Gastroesophageal sphincter (tissue), 4 donors: ENCODE data around the gene LRIG1. TPM values are rescaled to one million over a fixed set of nuclear protein-coding genes. Genes with fewer than 3 reads are reported as not detected.

Experiments used
- ATAC-seq: fragments of 150-250 bp; one replicate; pipeline ENCODE4 v1.9.1; 2016; ENCODE audit warnings: mild to moderate bottlenecking, moderate library complexity
- H3K27ac ChIP-seq, 4 donors: fragments of 200-600 bp; sonication (generic) in 3 of 4; 1 replicate in 3 of 4; 2 replicates in 1 of 4; pipeline ENCODE4 v1.5.1; 2016 to 2019
- H3K27me3 ChIP-seq: fragments of 200-600 bp; sonication (generic); one replicate; pipeline ENCODE4 v1.5.1; 2019
- H3K36me3 ChIP-seq, 2 donors: fragments of 200-600 bp; sonication (generic); one replicate each; pipeline ENCODE4 v1.5.1; 2019; ENCODE audit warnings: control low read depth in 1 of 2
- H3K4me1 ChIP-seq, 3 donors: fragments of 200-600 bp; sonication (generic); 1 replicate in 2 of 3; 2 replicates in 1 of 3; pipeline ENCODE4 v1.5.1; 2016 to 2019; ENCODE audit warnings: control low read depth in 2 of 3
- H3K4me3 ChIP-seq, 2 donors: fragments of 200-600 bp; sonication (generic); one replicate each; pipeline ENCODE4 v1.5.1; 2019; ENCODE audit warnings: mild to moderate bottlenecking in 1 of 2, moderate library complexity in 1 of 2
- H3K9me3 ChIP-seq, 3 donors: fragments of 200-600 bp; sonication (generic); one replicate each; pipeline ENCODE4 v1.5.1; 2017 to 2019; ENCODE audit warnings: control low read depth in 2 of 3
- CTCF ChIP-seq, 4 experiments: fragments of 200-600 bp in 2 of 4; fragments of 450-650 bp in 2 of 4; sonication (generic) in 1 of 4; IDR thresholded peaks; one replicate each; pipeline ENCODE4 v1.5.1; 2017 to 2019; ENCODE audit warnings: antibody characterized with exemption in 4 of 4, mild to moderate bottlenecking in 2 of 4, moderate library complexity in 2 of 4
- EP300 ChIP-seq: sonication (generic); formaldehyde crosslinking; IDR thresholded peaks from one replicate; pipeline ENCODE4 v1.6.1; 2017; ENCODE audit warnings: antibody characterized with exemption, mild to moderate bottlenecking
- POLR2A ChIP-seq, 2 donors: fragments of 450-650 bp; IDR thresholded peaks; one replicate each; pipeline ENCODE4 v1.6.1; 2017; ENCODE audit warnings: antibody characterized with exemption in 2 of 2, mild to moderate bottlenecking in 2 of 2, moderate library complexity in 1 of 2
- POLR2AphosphoS5 ChIP-seq: sonication (generic); formaldehyde crosslinking; IDR thresholded peaks from one replicate; pipeline ENCODE4 v1.6.1; 2017; ENCODE audit warnings: antibody characterized with exemption
- WGBS, 2 donors: methylation state at CpG; one replicate each; pipeline ENCODE4 v1.1.5; 2018; ENCODE audit warnings: low coverage in 1 of 2; 5-methylcytosine and 5-hydroxymethylcytosine counted together
- total RNA-seq, 4 donors: library from RNA; depleted of rRNA; stranded (reverse); fragments of >200 nt; gene quantifications; one replicate each; pipeline ENCODE4 v1.1.0, GENCODE V29; 2016

LRIG1 gene
- total RNA-seq, 4 donors from 2014 or later: 104 to 217 (median 157) TPM

GRCh38 chr3:66489581-66489980, 11.2 kb downstream of the LRIG1 start:
- Histone ChIP-seq H3K27ac (peak overlapping the region; percentile 32 to 99 (median 86)), H3K4me3 (no peak overlapping the region), H3K9me3 (no peaks in the 10 kb centered on the region), H3K27me3 (no peaks in the 10 kb centered on the region), H3K4me1 (peaks cover 36 to 100% (median 62%) of the 10 kb centered on the region in 3 donors), H3K36me3 (no peaks in the 10 kb centered on the region)
- no peak for ATAC-seq
- no peak for TF ChIP-seq POLR2A (IDR thresholded peaks at IDR 0.05)
- WGBS, 2 donors: 47 to 50% methylated on average over 3 to 4 of the region's 4 CpGs

GRCh38 chr3:66489115-66489514, 11.7 kb downstream of the LRIG1 start:
- Histone ChIP-seq H3K4me3 (no peak overlapping the region), H3K27ac (peak overlapping the region; percentile 32 to 99 (median 86)), H3K9me3 (no peaks in the 10 kb centered on the region), H3K4me1 (peaks cover 40 to 100% (median 61%) of the 10 kb centered on the region in 3 donors), H3K36me3 (no peaks in the 10 kb centered on the region), H3K27me3 (no peaks in the 10 kb centered on the region)
- ATAC-seq: no peak
- 94% methylated on average over 2 of the region's 2 CpGs; no CpG with 5 or more reads in 1 of the 2 donors for WGBS, 2 donors
- TF ChIP-seq CTCF (IDR thresholded peaks at IDR 0.05) (no peak), EP300 (no peak), POLR2A (IDR thresholded peaks at IDR 0.05) (no peak), POLR2AphosphoS5 (no peak)

- ATAC-seq: no peak
- Histone ChIP-seq H3K27ac (peak overlapping the region in 3 of 4 donors; percentile 50 to 99 (median 93)), H3K9me3 (no peaks in the 10 kb centered on the region), H3K36me3 (no peaks in the 10 kb centered on the region), H3K4me3 (no peak overlapping the region), H3K4me1 (peaks cover 40 to 100% (median 59%) of the 10 kb centered on the region in 3 donors), H3K27me3 (no peaks in the 10 kb centered on the region)
- TF ChIP-seq EP300: no peak
- TF ChIP-seq POLR2AphosphoS5: no peak
- no peak for TF ChIP-seq CTCF (IDR thresholded peaks at IDR 0.05)
- no peak for TF ChIP-seq POLR2A (IDR thresholded peaks at IDR 0.05)
- WGBS, 2 donors: 47% methylated on average over 2 of the region's 4 CpGs; no CpG with 5 or more reads in 1 of the 2 donors
These were observed 12.3 kb downstream of the LRIG1 start for GRCh38 chr3:66488492-66488891.

- peak; percentile 52 for ATAC-seq
- peaks cover 37 to 100% (median 60%) of the 10 kb centered on the region in 3 donors for H3K4me1 ChIP-seq
- peak; percentile 84 for TF ChIP-seq POLR2AphosphoS5
- no peak for TF ChIP-seq CTCF (IDR thresholded peaks at IDR 0.05)
- H3K9me3 ChIP-seq: no peaks in the 10 kb centered on the region
- H3K36me3 ChIP-seq: no peaks in the 10 kb centered on the region
- H3K27me3 ChIP-seq: no peaks in the 10 kb centered on the region
- WGBS, 2 donors: 31 to 55% methylated on average over 4 to 5 of the region's 5 CpGs
- peak overlapping the region; percentile 53 to 99 (median 92) for H3K27ac ChIP-seq
- H3K4me3 ChIP-seq: no peak overlapping the region
These were observed 13.4 kb downstream of the LRIG1 start for GRCh38 chr3:66487465-66487864.

GRCh38 chr3:66486646-66487045, 14.2 kb downstream of the LRIG1 start:
- no peaks in the 10 kb centered on the region for H3K36me3 ChIP-seq
- WGBS, 2 donors: 11 to 15% methylated on average over 5 of the region's 5 CpGs
- no peak overlapping the region for H3K4me3 ChIP-seq
- peak; percentile 41 for ATAC-seq
- H3K27ac ChIP-seq: peak overlapping the region; percentile 53 to 99 (median 92)
- TF ChIP-seq POLR2AphosphoS5: peak; percentile 71
- TF ChIP-seq CTCF (IDR thresholded peaks at IDR 0.05): no peak
- H3K27me3 ChIP-seq: no peaks in the 10 kb centered on the region
- H3K9me3 ChIP-seq: no peaks in the 10 kb centered on the region
- peaks cover 36 to 100% (median 63%) of the 10 kb centered on the region in 3 donors for H3K4me1 ChIP-seq
